Stomach (tissue), 9 donors: ENCODE results near the gene TPH2. TPM values are rescaled to one million over a fixed set of nuclear protein-coding genes. Genes with fewer than 3 reads are reported as not detected.

Experiments
- DNase-seq, 2 donors: peaks; one replicate each; pipeline versions ENCODE4 v3.0.0 to v3.0.0-alpha.2; 2013 to 2019
- H3K27ac ChIP-seq, 5 donors: fragments of 200-600 bp in 4 of 5; sonication (generic) in 4 of 5; one replicate each; pipeline ENCODE4 v1.5.1; 2013 to 2019; ENCODE audit warnings: mild to moderate bottlenecking in 1 of 5, moderate library complexity in 1 of 5
- H3K27me3 ChIP-seq, 3 donors: fragments of 200-600 bp; sonication (generic); one replicate each; pipeline ENCODE4 v1.5.1; 2017 to 2019; ENCODE audit warnings: mixed run types in 1 of 3
- H3K36me3 ChIP-seq, 4 donors: fragments of 200-600 bp; sonication (generic); 1 replicate in 3 of 4; 2 replicates in 1 of 4; pipeline ENCODE4 v1.5.1; 2016 to 2019
- H3K4me1 ChIP-seq, 4 donors: fragments of 200-600 bp; sonication (generic); one replicate each; pipeline ENCODE4 v1.5.1; 2016 to 2019
- H3K4me3 ChIP-seq, 4 donors: fragments of 200-600 bp; sonication (generic) in 3 of 4; one replicate each; pipeline ENCODE4 v1.5.1; 2016 to 2019; ENCODE audit warnings: mild to moderate bottlenecking in 1 of 4
- H3K9me3 ChIP-seq, 4 donors: fragments of 200-600 bp; sonication (generic); one replicate each; pipeline ENCODE4 v1.5.1; 2016 to 2019
- EP300 ChIP-seq: sonication (generic); formaldehyde crosslinking; IDR thresholded peaks from one replicate; pipeline ENCODE4 v1.6.1; 2017; ENCODE audit warnings: antibody characterized with exemption
- POLR2A ChIP-seq, 4 donors: fragments of 450-650 bp; IDR thresholded peaks; one replicate each; pipeline ENCODE4 v1.6.1; 2016; ENCODE audit warnings: antibody characterized with exemption in 4 of 4, control low read depth in 2 of 4, mild to moderate bottlenecking in 1 of 4, moderate library complexity in 1 of 4
- POLR2AphosphoS5 ChIP-seq, 3 donors: sonication (generic); formaldehyde crosslinking; IDR thresholded peaks; one replicate each; pipeline ENCODE4 v1.6.1; 2016; ENCODE audit warnings: antibody characterized with exemption in 3 of 3
- WGBS, 5 donors: extraction: QIAGEN DNeasy Blood & Tissue Kit in 3 of 5; methylation state at CpG; one replicate each; pipeline versions ENCODE4 v1.1.5 to v1.1.7; 2013 to 2018; 5-methylcytosine and 5-hydroxymethylcytosine counted together
- intact Hi-C: fragments of 100-400 bp; cut with DNase I; formaldehyde crosslinking; loops from one replicate; pipeline ENCODE4 v1.15.1; 2023; ENCODE audit warnings: low total_unique reads
- polyA plus RNA-seq, 3 donors: library from polyadenylated mRNA; stranded (reverse); fragments of 200-250 nt; gene quantifications; one replicate each; pipeline ENCODE4 v1.2.3, GENCODE V29; 2013
- total RNA-seq, 5 donors: library from RNA; depleted of rRNA; stranded (reverse); fragments of >200 nt; gene quantifications; one replicate each; pipeline versions ENCODE4 v1.1.0 to v1.2.3, GENCODE V29; 2014 to 2016
- TF ChIP-seq, protein P1 (sequence below), 7 experiments: fragments of 450-650 bp in 4 of 7; fragments of 200-600 bp in 3 of 7; sonication (generic) in 3 of 7; IDR thresholded peaks; one replicate each; pipeline ENCODE4 v1.5.1; 2016 to 2019; ENCODE audit warnings: antibody characterized with exemption in 7 of 7, control low read depth in 2 of 7, mild to moderate bottlenecking in 1 of 7
- donor health status: healthy with polysubstance abuse.
- donor health status: Bipolar disorder and iron deficiency.
- donor health status: healthy.

TPH2 gene
- total and polyA plus RNA-seq, 8 donors, result 0.37 TPM; not detected in 7

DNA sequence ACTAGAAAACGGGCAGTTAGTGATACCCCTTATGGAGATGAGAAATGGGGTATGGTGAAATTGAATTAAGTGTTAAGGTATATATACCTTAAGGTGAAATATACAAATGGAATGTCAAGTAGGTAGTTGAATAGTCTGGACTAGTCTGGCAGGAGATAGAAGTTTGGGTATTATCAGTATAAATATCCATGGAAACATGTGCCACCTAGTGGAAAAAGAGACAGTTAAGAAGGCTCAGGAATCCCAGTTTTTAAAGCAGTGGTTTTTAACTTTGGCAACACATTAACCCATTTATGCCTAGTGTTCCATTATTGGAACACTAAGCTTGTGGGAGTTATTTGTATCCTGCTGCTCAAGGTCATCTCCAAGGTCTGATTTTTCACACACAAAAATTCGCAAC, 38.6 kb upstream of the TPH2 start:
- TF ChIP-seq POLR2A (IDR thresholded peaks at IDR 0.05) (no peak), POLR2AphosphoS5 (IDR thresholded peaks at IDR 0.05) (no peak), EP300 (no peak)
- TF ChIP-seq, protein P1, sequence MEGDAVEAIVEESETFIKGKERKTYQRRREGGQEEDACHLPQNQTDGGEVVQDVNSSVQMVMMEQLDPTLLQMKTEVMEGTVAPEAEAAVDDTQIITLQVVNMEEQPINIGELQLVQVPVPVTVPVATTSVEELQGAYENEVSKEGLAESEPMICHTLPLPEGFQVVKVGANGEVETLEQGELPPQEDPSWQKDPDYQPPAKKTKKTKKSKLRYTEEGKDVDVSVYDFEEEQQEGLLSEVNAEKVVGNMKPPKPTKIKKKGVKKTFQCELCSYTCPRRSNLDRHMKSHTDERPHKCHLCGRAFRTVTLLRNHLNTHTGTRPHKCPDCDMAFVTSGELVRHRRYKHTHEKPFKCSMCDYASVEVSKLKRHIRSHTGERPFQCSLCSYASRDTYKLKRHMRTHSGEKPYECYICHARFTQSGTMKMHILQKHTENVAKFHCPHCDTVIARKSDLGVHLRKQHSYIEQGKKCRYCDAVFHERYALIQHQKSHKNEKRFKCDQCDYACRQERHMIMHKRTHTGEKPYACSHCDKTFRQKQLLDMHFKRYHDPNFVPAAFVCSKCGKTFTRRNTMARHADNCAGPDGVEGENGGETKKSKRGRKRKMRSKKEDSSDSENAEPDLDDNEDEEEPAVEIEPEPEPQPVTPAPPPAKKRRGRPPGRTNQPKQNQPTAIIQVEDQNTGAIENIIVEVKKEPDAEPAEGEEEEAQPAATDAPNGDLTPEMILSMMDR (IDR thresholded peaks at IDR 0.05), result no peak
- no peaks in the 10 kb centered on the region for H3K27me3 ChIP-seq
- H3K9me3 ChIP-seq, result no peaks in the 10 kb centered on the region
- 94 to 97% (median 96%) methylated on average over 2 of the region's 2 CpGs for WGBS, 5 donors
- no peaks in the 10 kb centered on the region for H3K4me1 ChIP-seq
- intact Hi-C loops, result no loop called here
- no peak for DNase-seq
- H3K36me3 ChIP-seq, result peaks cover 22 to 88% (median 84%) of the 10 kb centered on the region in 4 donors
- H3K4me3 ChIP-seq, result no peak overlapping the region
- H3K27ac ChIP-seq, result no peak overlapping the region

DNA sequence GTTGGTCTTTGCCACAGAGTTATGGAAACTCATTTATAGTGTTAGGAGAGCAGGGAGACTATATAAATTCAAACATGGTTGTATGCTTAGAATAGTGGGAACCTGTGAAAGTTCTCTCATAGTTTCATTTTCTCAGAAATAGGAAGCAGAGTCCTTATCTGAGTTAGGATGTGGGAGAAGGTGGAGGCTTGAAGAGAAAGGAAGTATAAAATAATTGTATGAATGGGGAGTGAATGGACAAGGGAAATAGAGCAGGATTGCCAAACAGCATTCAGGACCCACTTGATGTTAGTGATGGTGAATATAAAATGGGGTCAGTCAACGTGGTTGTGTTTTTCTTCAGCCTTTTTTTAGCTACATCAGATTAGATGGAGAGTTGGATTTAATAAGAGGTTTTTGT, 34.0 kb upstream of the TPH2 start:
- Histone ChIP-seq H3K27ac (no peak overlapping the region), H3K9me3 (no peaks in the 10 kb centered on the region), H3K4me3 (no peak overlapping the region), H3K36me3 (peaks cover 24 to 87% (median 78%) of the 10 kb centered on the region in 4 donors), H3K27me3 (no peaks in the 10 kb centered on the region), H3K4me1 (no peaks in the 10 kb centered on the region)
- intact Hi-C loops, result no loop called here
- TF ChIP-seq, protein P1 (IDR thresholded peaks at IDR 0.05), result no peak
- TF ChIP-seq POLR2A (IDR thresholded peaks at IDR 0.05) (no peak), EP300 (no peak), POLR2AphosphoS5 (IDR thresholded peaks at IDR 0.05) (no peak)
- no peak for DNase-seq
- WGBS, 5 donors, result 51 to 70% (median 62%) methylated on average over 1 of the region's 1 CpG

DNA sequence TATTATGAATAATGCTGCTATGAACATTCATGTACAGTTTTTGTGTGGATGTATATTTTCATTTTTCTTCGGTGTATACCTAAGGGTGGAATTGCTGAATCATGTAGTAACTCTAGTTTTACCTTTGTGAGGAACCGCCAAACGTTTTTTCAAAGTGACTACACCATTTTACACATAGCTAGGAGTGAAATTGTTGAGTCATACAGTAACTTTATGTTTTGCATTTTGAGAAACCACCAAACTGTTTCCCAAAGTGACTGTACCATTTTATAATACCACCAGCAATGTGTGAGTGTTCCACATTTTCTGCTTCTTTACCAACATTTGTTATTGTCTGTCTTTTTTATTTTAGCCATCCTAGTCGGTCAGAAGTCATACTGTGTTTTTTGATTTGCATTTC, 3.1 kb upstream of the TPH2 start:
- Histone ChIP-seq H3K4me1 (peaks cover 0 to 6% (median 0%) of the 10 kb centered on the region in 4 donors), H3K4me3 (no peak overlapping the region), H3K27ac (no peak overlapping the region), H3K27me3 (peaks cover 0 to 30% (median 13%) of the 10 kb centered on the region in 3 donors), H3K9me3 (no peaks in the 10 kb centered on the region), H3K36me3 (no peaks in the 10 kb centered on the region)
- DNase-seq, result no peak
- TF ChIP-seq EP300 (no peak), POLR2AphosphoS5 (IDR thresholded peaks at IDR 0.05) (no peak), POLR2A (IDR thresholded peaks at IDR 0.05) (no peak)
- TF ChIP-seq, protein P1 (IDR thresholded peaks at IDR 0.05), result no peak
- intact Hi-C loops, result no loop called here
- 48 to 64% (median 52%) methylated on average over 4 of the region's 4 CpGs for WGBS, 5 donors

DNA sequence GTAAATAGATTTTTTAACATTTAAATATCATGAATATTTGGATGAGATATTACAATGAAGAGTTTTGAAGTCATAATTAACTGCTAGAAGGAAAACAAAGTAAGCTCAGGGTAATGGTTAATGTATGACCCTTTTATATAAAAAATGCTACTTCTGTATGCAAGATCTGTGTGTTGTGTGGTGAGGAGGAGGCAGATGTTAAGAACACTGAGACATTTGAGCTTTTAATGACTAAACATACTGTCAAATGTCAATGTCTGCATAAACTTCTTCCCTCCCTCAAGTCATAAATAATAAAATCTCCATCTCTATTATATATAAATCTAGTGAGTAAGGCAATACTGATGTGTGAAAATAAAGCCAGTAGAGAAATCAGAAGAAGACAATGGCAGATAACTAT, 1.4 kb downstream of the TPH2 start:
- TF ChIP-seq EP300 (no peak), POLR2AphosphoS5 (IDR thresholded peaks at IDR 0.05) (no peak), POLR2A (IDR thresholded peaks at IDR 0.05) (no peak)
- TF ChIP-seq, protein P1 (IDR thresholded peaks at IDR 0.05), result no peak
- Histone ChIP-seq H3K4me1 (peaks cover 0 to 6% (median 0%) of the 10 kb centered on the region in 4 donors), H3K27ac (no peak overlapping the region), H3K4me3 (no peak overlapping the region), H3K9me3 (no peaks in the 10 kb centered on the region), H3K36me3 (no peaks in the 10 kb centered on the region), H3K27me3 (peaks cover 0 to 52% (median 26%) of the 10 kb centered on the region in 3 donors)
- DNase-seq, result no peak
- intact Hi-C loops, result no loop called here
